Measurements from ENCODE around the gene ZNF468. TPM values are rescaled to one million over a fixed set of nuclear protein-coding genes. Genes with fewer than 3 reads are reported as not detected.

Gene ZNF468
- total RNA-seq = 16.1 and 24.7 TPM in 2 replicates

DNA sequence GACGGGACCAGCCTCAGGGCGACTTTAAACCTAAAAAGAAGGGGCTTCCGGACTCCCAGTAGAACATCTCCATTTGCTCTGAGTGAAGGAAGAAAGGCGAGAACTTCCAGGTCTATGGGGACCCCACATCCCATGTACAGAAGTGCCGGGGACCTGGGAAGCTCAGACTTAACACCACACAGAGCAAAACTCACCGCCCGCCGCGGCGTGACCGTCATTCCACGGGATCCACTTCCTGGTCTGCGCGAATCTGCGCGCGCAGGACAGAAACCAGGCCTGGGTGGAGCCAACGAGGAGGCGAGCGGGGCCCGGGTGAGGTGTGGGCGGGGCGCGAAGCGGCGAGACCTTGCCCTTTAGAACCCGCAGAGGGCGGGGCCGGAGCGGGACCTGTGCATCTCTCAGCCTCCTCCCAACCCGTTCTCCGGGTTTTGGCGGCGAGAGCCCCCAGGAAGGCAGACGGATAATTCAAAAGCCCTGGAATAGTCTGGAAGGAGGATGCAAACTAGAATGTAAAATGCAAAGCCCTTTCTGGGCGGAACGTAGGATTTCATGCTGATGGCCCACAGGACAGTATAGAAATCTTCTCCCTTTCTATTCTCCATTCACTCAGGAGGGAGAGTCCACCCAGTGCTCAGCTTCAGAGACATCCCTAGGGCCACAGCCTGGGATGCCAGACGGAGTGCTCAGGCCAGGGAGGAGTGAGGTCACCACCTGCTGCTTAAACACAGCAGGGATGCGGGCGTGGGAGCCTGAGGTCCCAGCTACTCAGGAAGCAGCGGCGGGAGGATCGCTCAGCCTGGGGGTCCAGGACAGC is at the start of gene ZNF468:
ZNF468 (minus strand) TSS at position 242 of the 814 bp plus-strand sequence. CDS start 3,347 bp downstream, outside the sequence.

GRCh38 chr19:52897138-52897935 is 39.9 kb upstream of the ZNF468 start, which contains the start of gene ZNF320:
ZNF320 (minus strand) TSS chr19:52897635; CDS start chr19:52890255, 7,380 bp downstream.

GRCh38 chr19:52821204-52821960 is 36.0 kb downstream of the ZNF468 start, which contains the start of gene ZNF28:
ZNF28 (minus strand) TSS chr19:52821633; CDS start chr19:52817958, 3,675 bp downstream.

Other genes with a start within 250 kb of the ZNF468 start
- gene ZNF83, start 219.3 kb downstream of the ZNF468 start, total RNA-seq = 27.1 and 36.1 TPM in 2 replicates
- gene ZNF611, start 122.6 kb downstream of the ZNF468 start, total RNA-seq = 5.4 and 8.4 TPM in 2 replicates
- 2.1 and 4.0 TPM in 2 replicates for gene ZNF600, start 70.8 kb downstream of the ZNF468 start, total RNA-seq
- gene ZNF28, start 36.0 kb downstream of the ZNF468 start, total RNA-seq = 17.1 and 18.0 TPM in 2 replicates
- gene ZNF320, start 40.0 kb upstream of the ZNF468 start, total RNA-seq = 4.8 and 9.5 TPM in 2 replicates
- 4.4 and 5.7 TPM in 2 replicates for gene ZNF888, start 65.8 kb upstream of the ZNF468 start, total RNA-seq
- 5.0 and 8.9 TPM in 2 replicates for gene ZNF816, start 105.3 kb upstream of the ZNF468 start, total RNA-seq
- gene ERVV-1, start 156.3 kb upstream of the ZNF468 start, total RNA-seq = not detected in 2 replicates
- gene ERVV-2, start 187.1 kb upstream of the ZNF468 start, total RNA-seq = not detected in 2 replicates
- gene ZNF160, start 245.8 kb upstream of the ZNF468 start, total RNA-seq = 16.9 and 18.7 TPM in 2 replicates

All from dermis lymphatic vessel endothelial cell (primary cell).